Dermis microvascular lymphatic vessel endothelial cell (primary cell): ENCODE data around the gene PTPN4. TPM values are rescaled to one million over a fixed set of nuclear protein-coding genes. Genes with fewer than 3 reads are reported as not detected.
A peak's percentile ranks its signal among the peaks of the same experiment; 100 is the strongest.
"Not testable (repeated sequence)": the region's sequence is repeated elsewhere in the genome, so short reads cannot be mapped to it uniquely, and the experiment has no call there.

ENCODE experiments used
- DNase-seq, 2 donors: peaks; one replicate each; pipeline versions ENCODE4 v3.0.0 to v3.0.0-alpha.2; 2010; ENCODE audit warnings: low read depth in 2 of 2
- total RNA-seq: library from RNA; depleted of rRNA; stranded (reverse); fragments of >200 nt; gene quantifications from 2 replicates; pipeline ENCODE4 v1.2.1, GENCODE V29; 2014

The PTPN4 gene
- total RNA-seq, 1 donor from 2014 or later: 27.1 TPM

DNA sequence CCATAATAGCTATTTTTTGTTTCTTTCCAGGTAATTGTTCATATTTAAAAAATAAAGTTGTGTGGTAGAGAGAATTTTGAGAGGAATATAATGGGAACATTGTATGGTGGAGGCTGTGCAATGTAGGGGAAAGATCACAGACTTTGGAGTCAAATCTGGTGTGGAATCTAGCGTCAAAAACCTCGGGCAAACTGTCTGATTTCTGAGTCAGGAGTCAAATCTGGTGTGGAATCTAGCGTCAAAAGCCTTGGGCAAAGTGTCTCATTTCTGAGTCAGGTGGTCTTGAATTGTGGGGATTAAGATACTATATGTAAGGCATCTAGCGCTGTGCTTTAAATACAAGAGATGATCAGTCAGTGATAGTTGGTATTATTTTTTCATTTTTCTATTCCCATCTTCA lies 5.1 kb downstream of the PTPN4 start:
- no peak for DNase-seq

DNA sequence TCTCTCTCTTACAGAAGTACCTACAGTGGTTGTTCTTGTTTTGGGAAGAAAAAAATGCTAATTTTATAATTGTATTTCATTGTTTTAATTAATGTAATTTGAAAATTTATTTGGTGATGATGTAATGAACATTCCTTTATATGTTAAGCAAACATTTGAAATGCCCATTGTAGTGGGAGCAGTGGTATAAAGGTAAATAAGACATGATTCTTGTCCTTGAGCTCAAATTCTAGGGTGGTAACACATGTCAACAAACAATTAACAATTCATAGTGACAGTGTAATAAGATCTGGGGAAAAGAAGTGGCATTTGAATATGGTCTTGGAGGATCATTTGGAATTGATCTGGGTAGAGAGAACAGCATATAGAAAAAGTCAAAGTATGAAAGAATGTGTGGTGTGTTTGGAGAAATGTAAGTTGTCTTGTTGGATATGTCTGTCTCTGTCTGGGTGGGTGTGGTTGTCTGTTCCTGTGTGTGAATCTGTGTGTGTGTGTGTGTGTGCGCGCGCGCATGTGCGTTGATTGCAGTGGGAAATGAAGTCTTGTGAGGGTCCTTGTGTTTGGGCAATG lies 5.8 kb downstream of the PTPN4 start:
- no peak for DNase-seq

DNA sequence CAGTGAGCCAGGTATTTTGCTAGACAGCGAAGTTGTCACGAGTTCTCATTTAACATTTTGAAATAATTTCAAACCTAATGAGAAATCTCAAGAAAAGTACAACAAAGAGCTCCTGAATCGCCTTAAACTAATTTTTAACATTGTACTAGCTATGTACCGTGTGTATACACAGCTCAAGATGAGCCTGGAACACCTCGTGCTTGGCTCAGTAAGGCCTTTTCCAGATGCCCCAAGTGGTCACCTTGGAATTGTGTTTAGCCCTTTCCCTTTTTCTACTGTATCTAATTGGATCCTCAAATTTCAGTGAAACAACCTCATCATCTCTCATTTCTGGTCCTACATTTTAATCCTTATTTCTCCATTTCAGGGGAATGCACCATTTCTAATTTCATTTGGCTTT lies 7.2 kb downstream of the PTPN4 start:
- no peak for DNase-seq

DNA sequence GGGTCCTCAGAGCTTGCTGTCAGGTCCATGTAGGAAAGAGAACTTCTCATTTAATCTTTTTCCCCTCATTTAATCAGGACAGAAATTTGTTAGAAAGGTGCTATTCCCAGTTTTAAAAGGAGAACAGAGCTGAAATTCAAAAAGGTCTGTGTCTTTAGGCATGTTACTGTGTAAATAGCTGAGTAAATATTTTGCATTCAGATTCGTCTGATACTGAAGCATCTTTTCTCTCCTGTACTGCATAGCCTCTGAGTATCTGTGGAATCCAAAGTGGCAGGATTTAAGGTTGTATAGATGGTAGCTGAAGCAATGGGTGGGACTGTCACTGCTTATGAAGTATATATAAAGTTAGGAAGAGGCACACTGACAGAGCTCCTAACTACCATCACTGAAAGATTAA lies 9.0 kb downstream of the PTPN4 start:
- no peak for DNase-seq

DNA sequence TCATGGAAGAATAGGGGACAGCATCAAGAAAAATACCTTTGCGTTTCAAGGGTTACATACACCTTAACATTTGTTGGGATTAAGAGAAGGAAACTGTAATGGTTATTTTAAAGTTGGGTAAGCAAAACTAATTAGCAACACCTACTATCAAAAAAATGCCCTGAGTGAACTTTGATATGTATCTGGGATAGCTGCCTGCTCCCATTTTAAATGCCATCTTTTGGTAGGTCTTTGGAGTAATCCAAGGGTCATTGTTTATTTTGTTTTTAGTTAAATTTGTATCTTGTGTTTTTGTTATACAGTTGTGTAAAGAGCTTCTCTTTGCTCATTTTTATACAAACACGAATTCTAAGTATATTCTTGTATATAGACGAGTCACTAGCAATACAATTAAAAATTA lies 9.9 kb downstream of the PTPN4 start:
- DNase-seq: no peak

DNA sequence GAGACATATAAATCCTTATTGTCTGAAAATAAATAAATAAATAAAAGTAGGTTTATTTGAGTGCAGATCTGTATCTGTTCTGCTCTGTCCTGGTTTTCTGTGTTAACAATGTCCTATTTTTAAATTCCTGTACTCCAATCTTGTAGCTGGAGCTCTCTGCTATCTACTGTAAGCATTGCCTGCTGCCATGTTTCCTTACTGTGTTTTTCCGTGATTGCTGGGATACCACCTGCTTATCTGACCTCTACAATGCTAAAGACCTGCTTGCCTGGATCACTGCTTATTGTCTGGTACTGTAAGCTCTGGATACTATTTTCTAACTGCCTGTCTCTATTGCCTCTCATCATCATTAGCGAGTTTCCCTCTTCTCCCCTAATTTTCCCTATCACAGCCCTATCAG lies 11.6 kb downstream of the PTPN4 start:
- DNase-seq: no peak

DNA sequence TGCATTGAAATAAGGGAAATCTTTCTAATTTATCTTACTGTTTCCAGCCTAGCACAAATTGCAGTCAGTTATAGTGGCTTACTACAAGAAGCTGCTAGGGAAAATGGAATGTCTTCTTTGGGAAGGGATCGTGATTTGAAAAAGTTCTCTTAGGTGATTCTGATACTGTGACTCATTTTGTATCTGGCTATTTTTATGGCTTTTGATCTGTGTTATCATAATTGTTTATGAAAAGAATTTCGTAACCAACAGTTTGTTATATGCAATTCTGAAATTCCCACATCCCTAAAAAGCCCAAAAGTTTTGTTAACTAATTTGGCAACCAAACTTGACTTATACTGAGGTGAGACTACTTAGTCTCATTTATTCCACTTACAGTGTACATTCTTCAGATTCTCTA lies 12.4 kb downstream of the PTPN4 start:
- no peak for DNase-seq

DNA sequence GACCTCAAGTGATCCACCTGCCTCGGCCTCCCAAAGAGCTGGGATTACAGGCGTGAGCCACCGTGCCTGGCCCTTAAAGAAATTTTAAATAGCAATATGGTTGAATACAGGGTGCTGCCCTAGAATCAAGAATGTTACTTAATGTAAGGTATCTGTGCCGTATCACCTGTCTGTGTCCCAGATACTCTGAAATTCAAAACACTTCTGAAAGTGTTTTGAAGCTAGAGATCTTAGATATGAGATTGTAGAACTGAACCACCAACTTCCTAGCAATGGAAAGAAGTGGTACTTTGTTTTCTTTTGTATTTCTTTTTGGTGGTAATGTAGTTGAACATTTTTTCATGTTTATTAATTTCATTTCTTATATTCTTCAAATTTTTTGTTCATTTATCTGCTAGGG lies 13.0 kb downstream of the PTPN4 start:
- no peak for DNase-seq

DNA sequence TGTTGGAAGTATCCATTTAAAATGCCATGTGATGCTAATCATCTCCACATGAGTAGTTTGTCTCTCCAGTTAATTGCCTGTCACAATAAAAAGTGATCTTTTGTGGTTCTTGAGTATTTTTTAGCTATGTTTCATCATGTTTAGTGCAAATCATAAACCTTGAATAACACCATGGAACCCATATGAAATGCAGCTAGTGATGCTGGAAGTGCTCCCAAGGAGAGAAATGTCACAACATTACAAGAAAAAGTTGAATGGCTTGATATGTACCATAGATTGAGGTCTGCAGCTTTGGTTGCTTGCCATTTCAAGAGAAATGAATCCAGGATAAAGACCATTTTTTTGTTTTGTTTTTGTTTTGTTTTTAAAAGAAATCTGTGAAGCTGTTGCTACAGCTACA lies 14.3 kb downstream of the PTPN4 start:
- no peak for DNase-seq

DNA sequence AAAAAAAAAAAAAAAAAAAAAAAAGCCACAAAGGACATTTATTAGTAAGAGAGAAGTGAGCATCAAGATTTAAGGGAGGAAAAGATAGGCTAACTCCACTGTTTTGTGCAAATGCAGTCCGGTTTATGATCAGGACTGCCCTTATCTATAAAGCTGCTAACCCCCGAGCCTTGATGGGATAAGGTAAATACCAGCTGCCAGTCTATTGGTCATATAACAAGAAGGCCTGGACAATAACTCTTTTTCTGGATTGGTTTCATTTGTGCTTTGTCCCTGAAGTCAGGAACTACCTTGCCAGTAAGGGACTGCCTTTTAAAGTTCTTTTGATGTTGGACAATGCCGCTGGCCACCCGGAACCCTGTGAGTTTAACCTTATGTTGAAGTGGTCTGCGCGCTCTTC lies 15.4 kb downstream of the PTPN4 start:
- DNase-seq: no peak

DNA sequence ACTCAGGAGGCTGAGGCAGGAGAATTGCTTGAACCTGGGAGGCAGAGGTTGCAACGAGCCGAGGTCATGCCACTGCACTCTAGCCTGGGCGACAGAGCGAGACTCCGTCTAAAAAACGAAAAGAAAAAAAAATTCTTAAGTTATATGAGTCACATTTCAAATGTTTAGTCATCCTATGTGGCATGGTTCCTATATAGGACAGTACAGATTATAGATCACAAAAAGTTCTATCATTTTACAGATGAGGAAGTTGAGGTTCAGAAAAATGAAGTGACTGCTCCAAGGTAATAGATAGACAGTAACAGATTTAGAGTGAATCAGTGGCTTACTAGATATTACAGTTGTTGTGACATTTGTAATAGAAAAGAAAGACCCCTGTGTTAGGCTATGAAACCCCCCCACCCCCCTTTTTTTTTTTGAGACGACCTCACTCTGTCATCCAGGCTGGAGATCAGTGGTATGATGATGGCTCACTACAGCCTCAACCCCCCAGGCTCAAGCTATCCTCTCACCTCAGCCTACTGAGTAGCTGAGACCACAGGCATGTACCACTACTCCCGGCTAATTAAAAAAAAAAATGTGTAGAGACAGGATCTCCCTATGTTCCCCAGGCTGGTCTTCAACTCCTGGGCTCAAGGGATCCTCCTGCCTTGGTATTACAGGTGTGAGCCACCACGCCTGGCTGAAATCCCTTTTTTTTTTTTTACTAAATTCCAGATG lies 22.7 kb downstream of the PTPN4 start:
- no peak for DNase-seq

DNA sequence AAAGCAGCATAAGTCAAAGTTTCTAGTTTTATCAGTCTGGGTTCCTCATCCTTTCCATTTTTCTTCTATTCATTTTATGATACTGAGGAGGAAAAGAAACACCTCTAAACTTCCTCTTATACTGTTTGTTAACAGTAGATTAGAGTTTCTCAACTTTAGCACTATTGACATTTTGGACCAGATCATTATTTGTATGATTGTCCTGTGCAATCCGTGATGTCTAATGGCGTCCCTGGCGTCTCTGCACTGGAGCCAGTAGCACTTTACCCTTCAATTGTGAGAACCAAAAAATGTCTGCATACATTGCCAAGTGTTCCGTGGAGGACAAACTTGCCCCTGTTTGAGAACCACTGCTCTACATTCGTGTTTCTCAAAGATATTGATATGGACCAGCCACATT lies 25.2 kb downstream of the PTPN4 start:
- no peak for DNase-seq

DNA sequence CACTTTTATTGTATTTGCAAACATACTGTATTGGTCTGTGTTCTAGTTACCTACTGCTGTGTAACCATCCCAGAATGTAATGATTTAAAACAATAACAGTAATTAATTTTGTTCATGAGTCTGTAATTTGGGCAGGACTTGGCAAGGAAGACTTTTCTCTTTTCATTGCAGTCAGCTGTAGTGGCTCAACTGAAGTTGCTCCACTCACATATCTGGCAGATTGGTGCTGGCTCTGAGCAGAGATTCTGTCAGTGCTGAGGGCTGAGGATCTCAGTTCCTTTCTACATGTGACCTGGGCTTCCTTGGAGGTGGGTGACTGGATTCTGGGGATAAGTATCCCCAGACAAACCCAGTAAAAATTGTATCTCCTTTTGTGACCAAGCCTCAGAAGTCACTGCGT lies 26.6 kb downstream of the PTPN4 start:
- no peak for DNase-seq

DNA sequence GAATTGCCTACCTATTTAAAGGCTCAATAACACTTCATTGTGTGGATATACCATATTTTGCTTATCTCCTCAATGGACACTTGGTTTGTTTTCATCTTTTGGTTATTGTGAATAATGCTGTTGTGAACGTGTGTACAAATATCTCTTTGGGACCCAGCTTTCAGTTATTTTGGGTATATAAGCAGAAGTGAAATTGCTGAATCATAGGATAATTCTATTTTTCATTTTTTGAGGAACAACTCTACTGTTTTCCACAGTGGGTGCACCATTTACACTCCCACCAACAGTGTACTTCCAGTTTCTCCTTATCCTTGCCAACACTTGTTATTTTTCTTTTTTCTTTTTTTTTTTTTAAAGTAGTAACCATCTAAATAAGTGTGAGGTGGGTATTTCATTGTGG lies 29.0 kb downstream of the PTPN4 start:
- no peak for DNase-seq

DNA sequence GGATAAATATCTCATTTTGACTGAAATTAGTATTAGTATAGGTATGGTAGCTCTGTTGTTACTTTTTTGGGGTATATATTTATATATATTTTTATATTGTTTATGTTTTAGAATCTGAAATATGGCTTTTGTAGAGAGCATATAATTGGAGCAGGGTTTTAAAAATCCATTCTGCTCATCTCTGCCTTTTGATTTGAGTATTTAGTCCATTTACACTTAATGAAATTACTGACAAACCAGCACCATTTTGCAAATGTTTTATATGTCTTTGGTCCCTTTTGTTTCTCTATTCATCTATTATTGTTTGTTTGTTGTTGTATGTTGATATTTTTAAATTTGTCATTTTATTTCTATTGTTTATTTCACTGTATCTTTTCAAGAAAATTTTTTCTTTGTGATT lies 30.7 kb downstream of the PTPN4 start:
- no peak for DNase-seq

DNA sequence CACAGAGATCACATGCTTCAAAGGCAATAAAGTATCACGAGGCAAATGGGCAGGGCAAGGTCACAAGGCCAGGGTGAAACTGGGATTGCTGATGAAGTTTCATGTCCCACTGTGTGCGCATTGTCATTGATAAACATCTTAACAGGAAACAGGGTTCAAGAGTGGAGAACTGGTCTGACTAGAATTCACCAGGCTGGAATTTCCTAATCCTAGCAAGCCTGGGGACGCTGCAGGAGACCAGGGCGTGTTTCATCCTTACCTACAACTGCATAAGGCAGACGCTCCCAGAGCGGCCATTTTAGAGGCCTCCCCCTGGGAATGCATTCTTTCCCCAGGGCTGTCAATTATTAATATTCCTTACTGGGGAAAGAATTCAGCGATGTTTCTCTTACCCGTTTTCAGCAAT lies 33.2 kb downstream of the PTPN4 start:
- DNase-seq: no peak

DNA sequence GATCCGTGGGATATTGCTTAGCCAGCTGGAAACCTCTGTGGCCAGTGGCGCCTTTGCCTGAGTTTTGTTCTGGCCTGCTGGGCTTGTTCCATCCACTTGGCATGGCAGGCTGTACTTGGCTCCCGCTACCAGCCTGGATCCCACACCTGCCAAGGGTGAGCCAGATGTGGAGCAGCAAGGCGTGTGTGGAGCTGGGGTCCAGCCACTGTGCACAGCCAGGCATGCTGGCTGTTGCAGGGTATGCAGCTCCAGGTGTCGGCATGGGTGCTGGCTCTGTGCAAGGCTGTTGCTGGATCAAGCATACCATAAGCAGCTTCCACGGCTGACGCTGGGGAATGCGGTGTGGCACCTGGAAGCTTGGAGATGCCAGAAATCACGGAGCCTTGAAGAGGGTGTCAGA lies 34.5 kb downstream of the PTPN4 start:
- DNase-seq: no peak

DNA sequence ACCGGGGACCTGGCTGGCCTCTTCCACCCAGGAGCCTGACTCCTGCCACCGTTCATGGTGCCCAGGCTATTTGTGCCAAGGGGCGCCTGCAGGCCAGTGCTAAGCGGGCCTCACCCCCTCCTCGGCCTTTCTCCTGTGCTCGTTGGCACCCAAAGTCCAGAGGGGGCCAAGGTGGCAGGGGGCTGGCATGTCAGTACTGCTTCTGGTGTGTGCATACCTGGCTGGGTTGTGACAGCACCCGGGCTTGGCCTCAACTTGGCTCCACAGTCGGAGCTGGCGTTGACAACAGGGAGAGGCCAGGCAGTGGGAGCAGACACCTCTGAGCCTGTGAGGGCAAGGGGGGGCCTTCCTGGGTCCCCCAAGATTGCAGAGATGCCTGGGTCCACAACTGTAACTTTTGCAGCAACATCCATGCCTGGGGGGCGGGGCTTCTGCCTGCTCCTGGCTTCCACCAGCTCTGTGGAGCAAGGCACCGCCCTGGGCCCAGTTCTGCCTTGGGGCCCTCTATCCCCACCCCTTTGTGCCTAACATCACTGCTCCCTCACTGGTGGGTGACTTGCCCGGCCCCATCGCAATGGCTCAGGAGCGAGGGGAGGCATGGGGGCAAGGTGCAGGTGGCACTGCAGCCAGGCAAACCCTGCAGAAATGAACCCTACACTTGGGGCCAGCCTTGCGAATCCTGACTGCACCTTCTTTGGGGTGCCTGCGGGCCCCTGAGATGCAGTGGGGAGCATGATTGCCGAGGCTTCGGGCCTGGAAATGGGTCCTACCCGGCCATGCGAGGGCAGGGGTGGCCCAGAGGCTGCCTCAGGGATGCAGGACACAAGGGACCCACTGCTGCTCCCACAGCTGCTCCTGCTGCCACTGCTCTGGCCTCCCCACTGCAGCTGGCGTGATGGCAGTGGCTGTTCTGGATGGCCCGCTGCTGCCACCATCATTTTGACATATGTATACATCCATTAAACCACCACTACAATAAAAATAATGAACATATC lies 35.9 kb downstream of the PTPN4 start:
- no peak for DNase-seq

DNA sequence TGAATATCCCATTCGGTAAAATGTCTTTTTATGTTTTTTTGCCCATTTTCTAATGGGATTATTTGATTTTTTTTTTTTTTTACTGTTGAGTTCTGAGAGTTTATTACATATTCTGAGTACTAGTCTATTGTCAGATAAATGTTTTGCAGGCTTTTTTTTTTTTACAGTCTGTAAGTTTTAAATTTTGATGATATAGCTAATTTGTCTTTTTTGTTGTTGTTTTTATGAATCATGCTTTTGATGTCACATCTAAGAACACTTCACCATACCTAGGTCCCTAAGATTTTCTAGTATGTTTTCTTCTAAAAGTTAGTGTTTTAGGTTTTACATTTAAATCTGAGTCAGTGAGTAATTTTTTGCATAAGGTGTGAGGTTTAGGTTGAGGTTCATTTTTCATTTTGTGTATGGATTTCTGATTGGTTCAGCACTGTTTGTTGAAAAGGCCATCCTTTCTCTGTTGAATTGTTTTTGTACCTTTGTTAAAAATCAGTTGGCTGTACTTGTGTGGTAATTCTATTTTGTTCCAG lies 40.7 kb downstream of the PTPN4 start:
- DNase-seq: no peak

DNA sequence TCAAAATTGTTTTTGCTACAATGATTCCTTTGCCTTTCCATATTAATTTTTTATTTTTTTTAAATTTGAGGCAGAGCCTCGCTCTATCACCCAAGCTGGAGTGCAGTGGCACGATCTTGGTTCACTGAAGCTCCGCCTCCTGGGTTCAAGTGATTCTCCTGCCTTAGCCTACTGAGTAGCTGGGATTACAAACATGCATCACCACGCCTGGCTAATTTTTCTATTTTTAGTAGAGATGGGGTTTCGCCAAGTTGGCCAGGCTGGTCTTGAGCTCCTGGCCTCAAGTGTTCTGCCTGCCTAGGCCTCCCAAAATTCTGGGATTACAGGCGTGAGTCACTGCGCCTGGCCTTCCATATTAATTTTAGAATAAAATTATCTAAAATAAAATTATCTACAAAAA lies 41.3 kb downstream of the PTPN4 start:
- no peak for DNase-seq

DNA sequence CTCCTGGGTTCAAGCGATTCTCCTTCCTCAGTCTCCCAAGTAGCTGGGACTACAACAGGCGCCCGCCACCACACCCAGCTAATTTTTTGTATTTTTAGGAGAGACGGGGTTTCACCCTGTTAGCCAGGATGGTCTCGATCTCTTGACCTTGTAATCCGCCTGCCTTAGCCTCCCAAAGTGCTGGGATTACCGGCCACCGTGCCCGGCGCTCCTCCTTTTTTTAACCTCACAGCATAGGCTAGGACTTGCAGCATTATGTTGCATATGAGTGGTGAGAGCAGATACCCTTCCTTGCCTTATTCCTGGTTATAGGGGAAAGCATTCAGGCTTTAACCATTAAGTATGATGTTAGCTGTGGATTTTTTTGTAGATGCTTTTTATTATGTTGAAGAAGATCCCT lies 42.3 kb downstream of the PTPN4 start:
- not testable (repeated sequence) for DNase-seq

DNA sequence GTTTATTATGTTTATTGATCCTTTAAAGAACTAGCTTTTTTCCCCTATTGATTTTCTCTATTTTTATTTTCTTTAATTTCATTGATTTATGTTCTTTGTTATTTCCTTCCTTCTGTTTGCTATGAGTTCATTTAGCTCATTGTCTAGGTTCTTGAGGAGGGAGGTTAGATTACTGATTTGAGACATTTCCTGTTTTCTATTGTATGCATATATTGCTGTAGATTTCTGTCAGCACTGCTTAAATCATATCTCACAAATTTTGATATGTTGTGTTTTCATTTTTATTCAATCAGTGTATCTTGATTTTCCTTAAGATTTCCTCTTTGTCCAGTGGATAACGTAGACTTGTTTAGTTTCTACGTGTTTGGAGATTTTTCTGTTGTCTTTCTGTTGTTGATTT lies 43.4 kb downstream of the PTPN4 start:
- DNase-seq: peak in 1 of 2 donors; percentile 45
